HG02938 (cell line): ENCODE results near the gene HRAS.
A peak's percentile ranks its signal among the peaks of the same experiment; 100 is the strongest.

Source experiments
- ATAC-seq: cut with Tn5 transposase; IDR thresholded peaks from one replicate; pipeline ENCODE4 v1.9.1; 2021; ENCODE audit warnings: mild to moderate bottlenecking, moderate library complexity; ENCODE audit not compliant: unreplicated experiment

The HRAS gene

DNA sequence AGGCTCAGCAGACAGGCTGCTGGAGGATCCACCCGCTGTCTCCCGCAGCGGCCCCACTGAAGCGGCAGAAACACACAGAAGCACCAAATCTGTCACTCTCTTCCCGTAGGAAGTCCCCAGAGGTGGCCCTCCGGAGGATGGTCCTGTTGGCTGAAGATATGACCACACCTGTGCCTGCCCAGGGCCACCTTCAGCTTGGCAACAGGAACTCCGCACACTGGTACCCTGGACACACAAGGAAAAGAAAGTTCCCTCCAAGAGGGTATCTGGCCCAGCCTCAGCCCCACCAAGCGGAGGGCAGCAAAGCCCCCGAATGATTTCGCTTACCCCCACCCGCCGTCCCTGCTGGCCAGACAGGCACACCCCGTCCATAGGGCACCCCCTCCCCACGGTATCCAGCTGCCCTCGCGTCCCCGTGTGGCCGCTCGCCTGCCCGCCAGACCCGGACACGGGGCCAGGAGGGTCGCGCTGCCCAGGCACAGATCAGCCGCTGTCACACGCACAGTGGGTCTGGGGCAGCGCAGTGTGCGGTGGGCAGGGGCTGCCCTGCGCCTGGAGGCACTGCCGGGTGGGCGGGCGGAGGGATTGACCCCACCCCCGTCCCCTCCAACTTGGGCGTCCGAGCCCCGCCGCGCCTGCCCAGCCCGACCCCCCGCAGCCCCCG is 32.4 kb upstream of the HRAS start:
- no peak for ATAC-seq

DNA sequence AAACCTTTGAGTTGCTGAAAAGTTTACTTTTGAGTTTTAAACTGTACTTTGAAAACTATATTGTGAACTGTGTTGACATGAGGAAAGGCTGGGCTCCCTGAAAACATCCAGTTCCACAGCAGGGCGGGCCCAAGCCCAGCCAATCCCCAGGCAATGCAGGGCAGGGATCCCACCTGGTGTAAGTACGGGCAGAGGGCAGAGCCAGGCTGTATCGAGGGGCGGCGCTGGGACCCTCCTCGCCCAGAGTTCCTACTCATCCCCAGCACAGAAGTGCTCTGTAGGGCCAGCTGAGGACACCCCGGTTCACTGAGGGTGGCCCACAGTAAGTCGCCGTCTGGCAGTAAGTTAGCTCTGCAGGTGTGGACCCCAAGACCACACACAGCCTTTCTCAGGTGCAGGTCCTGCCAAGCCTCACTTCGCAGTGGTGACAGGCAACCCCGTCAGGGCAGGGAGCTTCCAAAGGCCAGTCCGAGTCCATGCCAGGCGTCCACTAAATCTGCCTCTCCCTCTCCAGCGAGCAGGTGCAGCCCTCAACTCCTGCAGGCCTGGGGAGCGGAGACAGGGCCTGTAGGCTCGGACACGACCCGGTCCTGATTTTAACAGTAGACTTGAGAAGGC is 31.7 kb upstream of the HRAS start:
- ATAC-seq: no peak

DNA sequence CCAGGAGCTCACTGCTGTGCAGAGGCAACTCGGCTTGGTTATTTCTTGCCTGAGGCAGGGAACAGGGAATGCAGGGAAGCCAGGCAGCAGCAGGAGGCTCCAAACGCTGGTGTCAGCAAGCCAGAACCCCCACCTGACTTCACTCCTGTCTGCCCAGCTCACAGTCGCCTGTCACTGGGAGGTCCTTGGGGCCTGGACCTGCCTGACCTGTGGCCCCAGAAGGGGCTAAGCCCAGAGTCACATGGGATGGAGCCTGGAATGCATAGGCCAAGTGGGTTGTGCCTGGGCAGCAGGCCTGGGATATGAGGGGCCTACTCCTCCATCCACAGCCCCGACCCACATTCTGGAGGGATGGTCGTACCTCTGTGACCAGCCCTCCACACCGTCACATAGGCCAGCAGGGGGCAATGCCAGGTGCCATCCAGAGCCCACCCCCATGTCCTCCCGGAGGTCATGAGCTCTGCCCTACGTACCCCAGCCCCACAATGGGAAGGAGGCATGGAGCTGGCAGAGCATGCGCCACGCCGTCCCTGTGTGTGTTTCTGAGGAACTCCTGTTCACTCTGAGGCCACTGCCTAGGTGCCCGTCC is 30.6 kb upstream of the HRAS start:
- ATAC-seq: no peak

DNA sequence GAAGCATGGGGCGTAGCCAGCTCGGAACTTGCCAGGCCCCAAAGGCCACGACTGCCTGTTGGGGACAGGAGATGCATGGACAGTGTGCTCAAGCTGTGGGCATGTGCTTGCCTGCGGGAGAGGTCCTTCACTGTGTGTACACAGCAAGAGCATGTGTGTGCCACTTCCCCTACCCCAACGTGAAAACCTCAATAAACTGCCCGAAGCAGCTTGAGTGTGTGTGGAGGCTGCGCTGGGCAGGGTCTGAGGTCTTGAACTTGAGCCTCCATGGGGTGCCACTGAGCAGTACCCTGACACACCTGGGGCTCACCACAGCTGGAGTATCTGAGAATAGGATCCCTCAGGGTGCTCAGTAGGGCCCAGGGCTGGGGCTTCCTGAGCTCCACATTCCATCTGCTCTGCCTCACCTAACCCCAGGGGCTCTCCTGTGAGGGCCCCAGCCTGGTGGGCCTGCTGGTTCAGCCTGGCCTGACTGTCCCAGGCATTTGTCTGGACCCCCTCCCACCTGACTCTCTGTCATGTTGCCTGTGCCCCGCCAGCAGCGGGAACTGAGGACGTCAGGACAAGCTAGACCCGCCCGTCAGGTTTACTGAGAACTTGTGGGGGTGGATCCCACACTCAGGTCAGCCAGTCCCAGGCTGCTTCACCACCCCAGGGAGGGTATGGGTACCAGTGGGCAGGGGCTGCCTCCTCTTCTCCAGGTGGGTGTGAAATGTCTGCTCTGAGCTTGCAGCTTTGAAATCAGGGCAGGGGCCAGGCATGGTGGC is 28.6 kb upstream of the HRAS start:
- no peak for ATAC-seq

DNA sequence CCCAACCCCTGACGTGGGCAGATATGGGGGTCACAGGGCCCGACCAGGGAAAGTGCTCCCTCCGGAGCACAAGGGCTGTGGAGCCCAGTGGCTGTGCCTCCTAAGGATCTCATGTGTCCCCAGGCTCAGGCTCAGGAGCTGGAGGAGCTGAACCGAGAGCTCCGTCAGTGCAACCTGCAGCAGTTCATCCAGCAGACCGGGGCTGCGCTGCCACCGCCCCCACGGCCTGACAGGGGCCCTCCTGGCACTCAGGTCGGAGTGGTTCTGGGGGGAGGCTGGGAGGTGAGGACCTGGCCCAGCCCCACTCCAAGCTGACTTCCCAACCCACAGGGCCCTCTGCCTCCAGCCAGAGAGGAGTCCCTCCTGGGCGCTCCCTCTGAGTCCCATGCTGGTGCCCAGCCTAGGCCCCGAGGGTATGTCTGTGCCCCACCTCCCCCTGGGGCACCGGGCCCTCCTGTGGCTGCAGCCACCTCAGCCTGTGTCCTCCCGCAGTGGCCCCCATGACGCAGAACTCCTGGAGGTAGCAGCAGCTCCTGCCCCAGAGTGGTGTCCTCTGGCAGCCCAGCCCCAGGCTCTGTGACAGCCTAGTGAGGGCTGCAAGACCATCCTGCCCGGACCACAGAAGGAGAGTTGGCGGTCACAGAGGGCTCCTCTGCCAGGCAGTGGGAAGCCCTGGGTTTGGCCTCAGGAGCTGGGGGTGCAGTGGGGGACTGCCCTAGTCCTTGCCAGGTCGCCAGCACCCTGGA is 27.9 kb upstream of the HRAS start:
- ATAC-seq: no peak

DNA sequence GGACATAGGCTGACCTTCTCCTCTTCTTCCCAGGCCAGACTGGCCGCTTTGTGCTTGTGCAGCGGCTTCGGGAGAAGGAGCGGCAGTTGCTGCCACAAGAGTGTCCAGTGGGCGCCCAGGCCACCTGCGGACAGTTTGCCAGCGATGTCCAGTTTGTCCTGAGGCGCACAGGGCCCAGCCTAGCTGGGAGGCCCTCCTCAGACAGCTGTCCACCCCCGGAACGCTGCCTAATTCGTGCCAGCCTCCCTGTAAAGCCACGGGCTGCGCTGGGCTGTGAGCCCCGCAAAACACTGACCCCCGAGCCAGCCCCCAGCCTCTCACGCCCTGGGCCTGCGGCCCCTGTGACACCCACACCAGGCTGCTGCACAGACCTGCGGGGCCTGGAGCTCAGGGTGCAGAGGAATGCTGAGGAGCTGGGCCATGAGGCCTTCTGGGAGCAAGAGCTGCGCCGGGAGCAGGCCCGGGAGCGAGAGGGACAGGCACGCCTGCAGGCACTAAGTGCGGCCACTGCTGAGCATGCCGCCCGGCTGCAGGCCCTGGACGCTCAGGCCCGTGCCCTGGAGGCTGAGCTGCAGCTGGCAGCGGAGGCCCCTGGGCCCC is 26.8 kb upstream of the HRAS start:
- ATAC-seq: no peak

DNA sequence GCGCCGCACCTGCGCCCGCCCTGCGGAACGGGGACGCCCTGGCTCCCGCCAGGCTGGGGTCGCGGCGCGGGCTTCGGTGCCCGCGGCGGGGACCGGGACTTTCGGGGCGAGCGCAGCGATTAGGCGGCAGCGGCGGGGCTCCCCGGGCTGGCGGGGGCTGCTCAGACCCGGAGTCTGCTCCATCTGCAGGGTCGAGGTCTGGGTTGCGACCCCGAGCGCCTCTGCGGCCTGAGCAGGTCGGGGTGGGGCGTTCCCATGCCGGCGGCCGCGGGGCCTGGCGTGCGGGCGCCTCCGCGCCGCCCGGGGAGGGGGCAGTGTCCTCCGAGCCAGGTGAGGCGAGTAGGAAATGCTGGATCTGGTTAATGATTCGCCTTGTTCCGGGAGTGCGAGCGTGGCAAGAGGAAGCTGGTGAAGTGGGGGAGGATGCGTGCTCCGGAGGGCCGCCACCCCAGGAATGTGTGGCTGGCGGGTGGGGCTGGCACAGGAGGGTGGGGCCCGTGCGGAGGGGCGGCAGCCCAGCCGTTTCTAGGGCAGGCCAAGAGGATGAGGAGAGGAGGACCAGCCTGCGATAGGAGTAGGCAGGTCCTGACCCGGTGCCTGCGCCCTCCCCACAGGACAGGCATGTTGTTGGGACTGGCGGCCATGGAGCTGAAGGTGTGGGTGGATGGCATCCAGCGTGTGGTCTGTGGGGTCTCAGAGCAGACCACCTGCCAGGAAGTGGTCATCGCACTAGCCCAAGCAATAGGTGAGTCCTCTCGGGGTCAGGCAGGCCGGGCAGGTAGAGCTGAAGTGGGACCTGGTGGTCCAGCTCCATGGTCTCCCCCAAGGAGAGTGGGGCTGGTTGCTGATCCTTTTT is 26.0 kb upstream of the HRAS start:
- ATAC-seq: peak; percentile 12

DNA sequence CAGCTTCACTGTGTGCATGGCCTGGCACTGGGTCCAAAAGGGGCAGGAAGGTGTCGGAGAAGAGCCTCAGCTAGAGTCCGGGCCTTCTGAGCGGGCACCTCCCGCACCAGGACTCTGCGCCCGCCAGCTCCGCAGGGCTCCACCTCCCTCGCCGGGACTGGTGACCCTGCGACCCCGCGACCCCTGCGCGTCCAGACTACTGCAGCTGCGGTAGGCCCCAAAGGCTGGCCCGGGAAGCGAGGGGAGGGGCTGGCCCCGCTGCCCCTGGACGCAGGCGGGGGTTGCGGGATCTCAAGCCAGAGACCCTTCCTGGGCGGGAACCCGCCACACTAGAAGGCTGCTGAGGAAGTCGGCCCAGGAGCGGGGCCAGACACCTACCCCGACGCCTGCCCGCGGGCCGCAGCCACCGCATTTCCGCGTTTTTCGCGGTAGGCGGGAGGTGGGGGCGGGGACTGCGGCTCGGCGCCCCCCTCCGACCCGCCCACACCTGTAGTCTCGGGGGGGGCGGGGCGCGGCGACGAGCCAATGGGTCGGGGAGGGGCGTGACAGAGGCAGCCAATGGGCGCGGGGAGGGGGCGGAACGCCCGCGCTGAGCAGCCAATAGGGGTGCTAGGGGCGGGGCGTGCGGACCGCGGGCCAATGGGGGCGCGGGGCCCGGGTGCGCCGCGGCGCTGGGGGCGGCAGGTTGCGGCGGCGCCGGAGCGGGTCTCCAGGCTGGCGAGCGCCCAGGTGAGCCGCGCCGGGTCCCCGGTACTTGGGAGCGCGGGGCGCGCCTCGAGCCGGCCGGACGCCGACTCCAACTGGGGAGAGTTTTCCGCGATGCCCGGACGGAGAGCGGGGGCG is 25.1 kb upstream of the HRAS start, which contains the start of the genes LMNTD2 and RASSF7:
Gene LMNTD2, minus strand, starts transcription at position 434 of the 843 bp plus-strand sequence. Its CDS starts 22 bp downstream, at position 412.
Gene RASSF7, plus strand, starts transcription at position 666 of the 843 bp plus-strand sequence. CDS start 799 bp downstream, outside the sequence.
- peak; percentile 62 for ATAC-seq

DNA sequence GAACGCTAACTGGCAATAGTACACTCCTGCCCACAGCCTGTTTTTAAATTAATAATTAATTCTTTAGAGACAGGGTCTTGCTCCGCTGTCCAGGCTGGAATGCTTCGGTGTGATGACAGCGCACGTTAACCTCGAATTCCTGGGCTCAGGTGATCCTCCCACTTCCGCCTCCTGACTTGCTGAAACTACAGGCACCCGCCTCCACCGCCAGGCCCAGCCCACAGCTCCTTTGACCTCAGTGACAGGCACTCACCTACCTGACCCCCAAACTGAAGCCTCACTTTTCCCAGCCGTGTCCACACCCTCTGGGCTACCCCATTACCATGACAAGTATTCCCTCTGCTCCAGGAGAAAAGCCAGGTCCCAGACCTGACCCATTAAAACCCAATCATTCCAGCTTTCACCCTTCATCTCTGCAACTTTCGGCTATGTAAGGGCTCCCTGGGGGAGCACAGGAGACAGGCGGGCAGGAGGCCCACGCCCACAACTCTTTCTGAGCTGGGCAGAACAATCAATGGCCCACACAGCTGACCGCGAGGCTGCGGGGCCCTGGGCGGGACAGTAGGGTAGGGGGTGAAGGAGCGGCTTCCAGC is 24.4 kb upstream of the HRAS start:
- no peak for ATAC-seq

DNA sequence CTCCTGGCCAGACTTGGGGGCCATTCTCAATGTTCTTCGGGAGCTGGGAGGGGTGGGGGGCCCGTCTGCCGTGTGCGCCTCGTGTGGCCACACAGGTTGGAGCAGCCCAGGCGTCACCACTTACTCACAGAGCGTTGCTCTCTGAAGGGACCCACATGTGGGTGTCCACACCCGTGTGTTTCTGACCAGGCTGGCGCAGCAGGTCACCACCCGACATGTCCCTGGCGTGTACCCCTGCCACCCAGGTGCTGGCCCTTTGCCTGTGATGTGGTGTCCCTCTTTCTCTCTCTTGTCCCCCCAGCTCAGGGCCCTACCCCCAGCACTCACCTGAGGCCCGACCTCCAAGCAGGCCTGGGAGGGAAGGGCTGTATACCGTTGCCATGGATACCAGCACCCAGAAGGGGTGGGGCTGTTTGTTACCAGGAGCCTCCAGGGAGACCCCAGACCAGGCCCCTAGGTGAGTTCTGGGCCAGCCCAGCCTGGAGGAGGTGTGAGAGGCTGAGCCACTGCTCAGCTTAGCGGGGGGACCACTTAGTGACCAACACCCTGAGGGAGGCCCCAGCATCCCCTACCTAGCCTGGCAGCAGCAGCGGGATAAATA is 23.7 kb upstream of the HRAS start:
- no peak for ATAC-seq

DNA sequence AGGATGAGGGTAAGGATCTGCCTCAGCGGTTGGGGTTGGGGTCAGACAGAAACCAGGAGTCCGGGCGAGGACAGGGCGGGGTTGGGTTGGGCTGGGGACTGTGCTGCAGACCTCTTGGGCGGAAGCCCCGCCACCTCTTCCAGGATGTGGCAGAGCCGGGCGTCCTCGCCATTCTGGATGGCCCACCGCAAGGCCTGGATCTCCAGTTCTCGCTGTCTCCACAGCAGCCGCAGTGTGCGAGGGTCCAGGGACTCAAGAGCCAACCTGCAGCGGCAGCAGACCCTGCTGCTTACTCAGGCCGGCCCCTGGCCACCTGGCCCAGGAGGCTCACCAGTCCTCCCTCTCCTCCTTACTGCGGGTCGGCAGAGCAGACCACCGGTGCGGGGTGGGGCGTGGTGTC is 23.1 kb upstream of the HRAS start:
- no peak for ATAC-seq

DNA sequence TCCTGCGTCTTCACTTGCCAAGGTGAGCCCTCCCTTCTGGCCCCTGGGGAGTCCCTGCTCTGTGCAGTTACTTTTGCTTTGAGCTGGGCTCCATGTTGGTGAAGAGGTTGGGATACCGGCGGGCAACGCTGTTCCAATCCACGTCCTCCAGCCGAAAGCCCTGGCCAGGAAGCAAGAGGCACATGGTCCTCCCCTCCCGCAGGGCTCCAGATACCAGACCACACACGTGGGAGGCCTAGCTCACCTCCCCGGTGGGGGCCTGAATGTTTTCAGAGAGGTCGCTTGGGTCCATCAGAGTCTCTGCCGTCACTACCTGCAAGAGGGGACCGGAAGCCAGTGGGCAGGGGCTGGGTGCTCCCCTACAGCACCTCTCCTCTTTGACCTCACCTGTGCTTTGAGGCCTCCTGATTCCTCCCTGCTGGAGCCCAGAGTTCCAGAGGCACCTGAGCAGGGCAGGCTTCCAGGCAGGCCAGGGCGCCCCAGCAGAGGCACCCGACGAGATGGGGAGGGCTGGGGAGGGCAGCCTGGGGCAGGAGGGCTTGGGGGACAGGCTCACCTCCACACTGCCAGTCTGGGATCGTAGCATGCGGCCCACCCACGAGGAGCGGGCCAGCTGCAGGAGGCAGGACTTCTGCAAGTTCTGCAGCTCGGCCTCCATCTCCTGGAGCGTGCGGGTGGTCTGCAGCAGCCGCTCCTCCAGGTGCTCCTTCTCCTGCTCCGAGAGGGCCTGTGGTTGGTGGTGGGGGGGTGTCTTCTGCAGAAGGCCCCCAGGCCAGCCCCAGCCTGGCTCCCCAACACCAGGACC is 22.2 kb upstream of the HRAS start:
- ATAC-seq: no peak

DNA sequence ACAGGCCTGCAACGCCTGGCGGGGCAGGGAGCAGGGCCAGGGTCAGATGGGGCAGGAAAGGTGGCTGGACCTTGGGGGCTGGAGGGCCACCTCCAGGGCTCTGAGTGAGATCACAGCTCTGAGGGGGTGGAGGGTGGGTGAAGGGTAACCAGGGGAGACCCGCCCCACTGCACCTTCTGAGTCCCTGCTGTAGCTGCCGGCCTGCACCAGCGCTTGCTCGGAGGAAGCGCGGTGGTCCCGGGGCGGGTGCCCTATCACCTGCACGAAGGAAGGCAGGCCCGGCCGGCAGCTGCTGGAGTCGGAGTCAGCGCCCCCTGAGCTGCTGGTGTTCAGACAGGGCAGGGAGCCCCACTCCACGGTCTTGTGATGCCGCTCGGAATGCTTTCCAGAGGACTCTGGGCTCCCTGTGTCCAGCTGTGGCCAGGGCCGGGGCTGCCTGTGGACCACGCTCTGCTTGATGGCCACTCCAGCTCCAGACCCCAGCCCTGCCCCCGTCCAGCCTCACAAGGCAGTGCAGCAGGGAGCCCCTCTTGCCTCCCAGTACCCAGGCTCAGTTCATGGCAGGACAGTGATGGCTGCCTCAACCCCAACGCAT is 21.4 kb upstream of the HRAS start:
- no peak for ATAC-seq

DNA sequence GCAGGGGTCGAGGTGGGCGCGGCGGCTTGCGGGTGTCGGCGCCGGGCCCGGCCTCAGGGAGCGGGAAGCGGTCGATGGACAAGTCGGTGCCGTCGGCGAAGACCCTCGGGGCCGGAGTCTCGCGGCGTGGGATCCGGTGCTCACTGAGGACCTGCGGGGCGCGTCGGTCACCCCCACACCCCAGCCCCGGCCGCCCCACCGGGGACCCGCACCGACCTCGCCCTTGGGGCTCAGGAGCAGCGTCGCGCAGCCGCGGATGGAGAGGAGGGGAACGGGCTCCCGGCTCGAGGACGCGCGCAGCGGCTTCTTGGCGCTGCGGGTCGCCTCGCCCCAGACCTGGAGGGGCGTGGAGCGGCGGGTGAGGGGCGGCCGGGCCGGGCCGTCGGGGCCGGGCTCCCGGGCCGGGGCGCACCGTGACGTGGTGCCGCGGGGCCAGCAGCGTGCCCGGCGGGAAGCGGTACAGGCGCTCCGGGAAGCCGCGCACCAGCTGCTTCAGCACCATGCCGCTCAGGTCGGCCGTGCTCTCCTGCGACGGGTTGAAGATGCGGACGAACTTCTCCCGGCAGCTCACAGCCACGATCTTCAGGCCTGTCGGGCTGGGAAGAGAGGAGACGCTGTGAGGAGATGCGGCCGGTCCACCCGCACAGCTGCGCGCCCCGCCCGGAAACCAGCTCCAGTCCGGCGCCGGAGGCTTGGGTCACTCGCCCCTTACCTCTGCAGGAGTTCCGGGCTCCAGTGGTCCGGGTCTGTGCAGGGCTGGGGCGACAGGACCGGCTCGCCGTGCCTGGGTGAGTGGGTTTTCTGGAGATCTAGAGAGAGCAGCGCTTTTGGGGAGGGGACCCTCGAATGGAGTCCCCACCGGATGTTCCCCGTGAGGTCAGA is 20.6 kb upstream of the HRAS start:
- no peak for ATAC-seq

DNA sequence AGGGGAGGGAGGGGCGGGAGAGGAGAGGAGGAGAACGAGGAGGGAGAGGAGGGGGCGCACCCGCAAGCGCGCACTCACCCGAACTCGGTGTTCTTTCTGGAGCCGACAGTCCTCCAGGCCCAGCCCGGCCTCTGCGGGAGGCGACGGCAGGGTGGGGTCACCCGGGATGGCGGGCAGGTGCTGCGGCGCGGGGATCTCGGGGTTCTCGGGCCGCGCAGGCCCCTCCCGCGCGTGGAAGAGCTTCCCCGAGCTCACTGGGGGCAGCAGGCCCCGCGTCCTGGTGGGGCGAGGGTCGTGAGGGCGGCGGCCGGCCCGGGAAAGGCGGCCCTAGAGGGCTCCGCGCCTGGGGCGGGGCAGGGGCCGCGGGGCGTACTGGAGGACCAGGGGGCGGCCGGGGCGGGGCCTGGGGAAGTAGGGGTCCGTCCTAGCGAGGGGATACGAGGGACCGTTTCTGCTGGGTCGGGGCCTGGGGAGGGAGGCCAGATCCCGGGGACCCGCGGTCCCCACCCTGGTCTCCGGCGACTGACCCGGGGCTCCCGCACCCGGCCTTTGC is 19.9 kb upstream of the HRAS start:
- ATAC-seq: no peak
